Islet precursor cell (in vitro differentiated cells): ENCODE results near the gene EHBP1L1.

ENCODE experiments used
- DNase-seq: peaks from one replicate; pipeline ENCODE4 v3.0.0-alpha.2; 2018

Gene EHBP1L1

GRCh38 chr11:65639623-65640482, 64.0 kb downstream of the EHBP1L1 start:
- DNase-seq = no peak

GRCh38 chr11:65640483-65641296, 64.8 kb downstream of the EHBP1L1 start:
- DNase-seq = no peak

DNA sequence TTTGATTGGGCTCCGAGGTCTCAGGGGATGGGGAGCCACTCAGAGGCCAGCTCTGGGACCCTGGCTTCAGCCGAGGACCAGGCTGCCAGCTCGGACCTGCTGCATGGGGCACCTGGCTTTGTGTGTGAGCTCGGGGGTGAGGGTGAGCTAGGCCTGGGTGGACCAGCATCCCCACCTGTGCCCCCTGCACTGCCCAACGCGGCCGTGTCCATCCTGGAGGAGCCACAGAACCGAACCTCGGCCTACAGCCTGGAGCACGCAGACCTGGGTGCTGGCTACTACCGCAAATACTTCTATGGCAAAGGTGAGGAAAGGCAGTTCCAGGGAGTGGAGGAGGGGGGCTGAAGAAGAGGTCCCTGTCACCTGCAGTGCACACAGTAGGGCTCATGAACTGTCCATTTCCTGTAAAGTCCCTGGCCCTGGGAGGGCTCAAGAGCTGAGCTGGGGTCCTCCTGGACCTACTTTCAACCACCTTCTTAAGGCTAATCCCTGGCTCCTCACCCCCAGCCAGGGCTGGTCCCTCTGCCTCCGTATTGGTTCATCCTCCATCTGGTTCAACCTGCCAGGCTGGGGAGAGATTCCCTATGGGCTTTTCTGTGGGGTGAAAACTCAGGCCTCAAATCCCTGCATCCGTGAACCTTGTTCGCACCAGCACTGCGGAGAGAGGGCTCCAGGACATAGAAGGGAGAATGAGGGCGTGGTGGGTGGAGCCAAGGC, 65.6 kb downstream of the EHBP1L1 start:
- DNase-seq = no peak
